Caco-2 (cell line): ENCODE results near the gene ATP13A4. TPM values are rescaled to one million over a fixed set of nuclear protein-coding genes. Genes with fewer than 3 reads are reported as not detected.

Source experiments
- BruUV-seq: library from RNA; stranded (reverse); fragments of 400-500 nt; replicated peaks from 2 replicates; lab custom pipeline; 2021; lab: Mats Ljungman, UMichigan
- CTCF ChIA-PET: fragments of 300-600 bp; sonication (Branson Sonifier 250); formaldehyde crosslinking; loops from one replicate; lab custom pipeline; 2022; ENCODE audit warnings: antibody characterized with exemption; lab: Charles Lee
- POLR2A ChIA-PET: fragments of 300-600 bp; sonication (Branson Sonifier 250); formaldehyde crosslinking; loops from one replicate; lab custom pipeline; 2022; ENCODE audit warnings: antibody characterized with exemption; lab: Charles Lee
- DNase-seq, 2 experiments: peaks; one replicate each; pipeline versions ENCODE4 v3.0.0 to v3.0.0-alpha.2; 2020 to 2022
- H3K27me3 ChIP-seq: replicated peaks from 2 replicates; pipeline ENCODE4 v1.6.0; 2011; ENCODE audit warnings: low read length; ENCODE audit not compliant: control insufficient read depth, insufficient read depth
- H3K36me3 ChIP-seq: 2 replicates; pipeline ENCODE4 v1.5.1; 2011; ENCODE audit warnings: low read length; ENCODE audit not compliant: control insufficient read depth, insufficient read depth
- H3K4me1 ChIP-seq: fragments of 250-450 bp; sonication (Bioruptor Pico); 2 replicates; pipeline ENCODE4 v1.5.1; 2020; ENCODE audit warnings: mild to moderate bottlenecking
- H3K4me3 ChIP-seq: 2 replicates; pipeline ENCODE4 v1.5.1; 2011; ENCODE audit warnings: low read depth, mild to moderate bottlenecking, control low read depth, low read length
- H3K9me3 ChIP-seq: fragments of 250-450 bp; sonication (Bioruptor Pico); 2 replicates; pipeline ENCODE4 v1.5.1; 2020; ENCODE audit warnings: mild to moderate bottlenecking, moderate library complexity
- H3K27ac Mint-ChIP-seq: one replicate; pipeline ENCODE4 v1.8.0; 2022; ENCODE audit warnings: mixed read lengths; ENCODE audit not compliant: unreplicated experiment
- H3K27me3 Mint-ChIP-seq: one replicate; pipeline ENCODE4 v1.8.0; 2022; ENCODE audit warnings: mixed read lengths; ENCODE audit not compliant: insufficient read depth, unreplicated experiment
- H3K36me3 Mint-ChIP-seq: one replicate; pipeline ENCODE4 v1.8.0; 2022; ENCODE audit warnings: mild to moderate bottlenecking, mixed read lengths; ENCODE audit not compliant: insufficient read depth, unreplicated experiment
- H3K4me1 Mint-ChIP-seq: one replicate; pipeline ENCODE4 v1.8.0; 2022; ENCODE audit warnings: low read depth, mixed read lengths; ENCODE audit not compliant: unreplicated experiment
- H3K4me3 Mint-ChIP-seq: one replicate; pipeline ENCODE4 v1.8.0; 2022; ENCODE audit warnings: mild to moderate bottlenecking, moderate library complexity, mixed read lengths; ENCODE audit not compliant: unreplicated experiment
- H3K9me3 Mint-ChIP-seq: one replicate; pipeline ENCODE4 v1.8.0; 2022; ENCODE audit warnings: mixed read lengths; ENCODE audit not compliant: unreplicated experiment
- intact Hi-C: fragments of 100-400 bp; cut with micrococcal nuclease; formaldehyde crosslinking; loops from one replicate; pipeline ENCODE4 v1.10.0; 2022; ENCODE audit not compliant: unreplicated experiment
- total RNA-seq: library from RNA; stranded (reverse); gene quantifications from 2 replicates; pipeline ENCODE4 v1.2.3, GENCODE V29; 2022
- TF ChIP-seq, protein P1 (sequence below), 2 experiments: fragments of 200-600 bp in 1 of 2; IDR thresholded peaks; 1 replicate in 1 of 2; 2 replicates in 1 of 2; pipeline versions ENCODE4 v1.5.1 to v1.8.0; 2011 to 2022; ENCODE audit warnings: antibody characterized with exemption in 1 of 2, control low read depth in 1 of 2, inconsistent platforms in 1 of 2, low read depth in 1 of 2, low read length in 1 of 2, mild to moderate bottlenecking in 1 of 2, moderate library complexity in 1 of 2; ENCODE audit not compliant: insufficient read depth in 1 of 2, severe bottlenecking in 1 of 2, unreplicated experiment in 1 of 2

Gene ATP13A4
- total RNA-seq, 1 experiment from 2014 or later: 1.4 TPM

DNA sequence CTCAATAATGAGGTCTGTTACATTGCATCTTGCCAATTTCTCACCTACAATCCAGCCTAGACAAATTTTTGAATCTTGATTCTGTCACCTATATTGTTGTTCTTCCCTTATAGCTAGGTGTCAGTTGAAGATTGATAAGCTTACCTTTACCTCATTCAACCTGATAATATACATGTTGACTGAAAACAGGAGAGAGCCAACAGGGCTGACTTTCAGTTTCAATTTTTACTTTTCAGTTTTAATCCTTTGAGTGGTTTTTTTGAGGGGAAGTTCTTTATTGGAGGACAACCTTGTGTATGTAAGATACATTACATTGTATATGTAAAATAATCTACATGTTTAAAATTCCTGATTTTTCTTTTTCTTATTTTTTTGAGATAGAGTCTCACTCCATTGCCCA, 181.9 kb downstream of the ATP13A4 start:
- no peaks in the 10 kb centered on the region for H3K4me1 ChIP-seq
- Mint-ChIP-seq H3K27ac (no peak overlapping the region), H3K9me3 (no peaks in the 10 kb centered on the region), H3K36me3 (no peaks in the 10 kb centered on the region), H3K27me3 (peaks cover 3% of the 10 kb centered on the region), H3K4me1 (no peaks in the 10 kb centered on the region), H3K4me3 (no peak overlapping the region)
- no peak for DNase-seq
- intact Hi-C loops: no loop called here
- H3K4me3 ChIP-seq: no peak overlapping the region
- ChIA-PET POLR2A (no interaction called here), CTCF (no interaction called here)
- no peaks in the 10 kb centered on the region for H3K9me3 ChIP-seq
- TF ChIP-seq, protein P1, sequence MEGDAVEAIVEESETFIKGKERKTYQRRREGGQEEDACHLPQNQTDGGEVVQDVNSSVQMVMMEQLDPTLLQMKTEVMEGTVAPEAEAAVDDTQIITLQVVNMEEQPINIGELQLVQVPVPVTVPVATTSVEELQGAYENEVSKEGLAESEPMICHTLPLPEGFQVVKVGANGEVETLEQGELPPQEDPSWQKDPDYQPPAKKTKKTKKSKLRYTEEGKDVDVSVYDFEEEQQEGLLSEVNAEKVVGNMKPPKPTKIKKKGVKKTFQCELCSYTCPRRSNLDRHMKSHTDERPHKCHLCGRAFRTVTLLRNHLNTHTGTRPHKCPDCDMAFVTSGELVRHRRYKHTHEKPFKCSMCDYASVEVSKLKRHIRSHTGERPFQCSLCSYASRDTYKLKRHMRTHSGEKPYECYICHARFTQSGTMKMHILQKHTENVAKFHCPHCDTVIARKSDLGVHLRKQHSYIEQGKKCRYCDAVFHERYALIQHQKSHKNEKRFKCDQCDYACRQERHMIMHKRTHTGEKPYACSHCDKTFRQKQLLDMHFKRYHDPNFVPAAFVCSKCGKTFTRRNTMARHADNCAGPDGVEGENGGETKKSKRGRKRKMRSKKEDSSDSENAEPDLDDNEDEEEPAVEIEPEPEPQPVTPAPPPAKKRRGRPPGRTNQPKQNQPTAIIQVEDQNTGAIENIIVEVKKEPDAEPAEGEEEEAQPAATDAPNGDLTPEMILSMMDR (IDR thresholded peaks at IDR 0.05; ENCODE audit: insufficient read depth in 1 of 2, low read depth in 1 of 2, low read length in 1 of 2, severe bottlenecking in 1 of 2, unreplicated experiment in 1 of 2): no peak
- no TSS peak for BruUV-seq
- no peaks in the 10 kb centered on the region for H3K27me3 ChIP-seq
- H3K36me3 ChIP-seq: no peaks in the 10 kb centered on the region

DNA sequence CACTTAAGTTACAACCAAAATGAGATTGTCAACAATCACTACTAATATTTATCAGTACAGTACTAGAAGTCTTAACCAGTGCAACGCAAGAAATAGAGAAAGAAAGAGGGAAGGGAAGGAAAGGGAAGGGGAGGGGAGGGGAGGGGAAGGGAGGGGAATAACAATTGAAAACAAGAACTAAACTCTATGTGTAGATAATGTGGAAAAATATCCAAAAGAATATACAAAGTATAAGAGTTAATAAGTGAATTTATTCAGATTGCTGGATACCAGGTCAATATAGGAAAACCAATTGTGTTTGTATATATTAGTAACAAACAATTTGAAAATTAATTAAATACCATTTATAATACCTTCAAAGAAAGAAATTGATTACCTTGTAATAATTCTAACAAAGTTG, 186.8 kb downstream of the ATP13A4 start:
- no peaks in the 10 kb centered on the region for H3K4me1 Mint-ChIP-seq
- intact Hi-C loops: no loop called here
- ChIA-PET CTCF (no interaction called here), POLR2A (no interaction called here)
- no peak overlapping the region for H3K4me3 Mint-ChIP-seq
- Histone ChIP-seq H3K36me3 (no peaks in the 10 kb centered on the region), H3K9me3 (no peaks in the 10 kb centered on the region), H3K27me3 (no peaks in the 10 kb centered on the region; the same call in 1 of the 2 replicates), H3K4me1 (no peaks in the 10 kb centered on the region), H3K4me3 (no peak overlapping the region)
- H3K9me3 Mint-ChIP-seq: no peaks in the 10 kb centered on the region
- TF ChIP-seq, protein P1 (IDR thresholded peaks at IDR 0.05; ENCODE audit: insufficient read depth in 1 of 2, low read depth in 1 of 2, low read length in 1 of 2, severe bottlenecking in 1 of 2, unreplicated experiment in 1 of 2): no peak
- no peaks in the 10 kb centered on the region for H3K36me3 Mint-ChIP-seq
- no peak for DNase-seq
- BruUV-seq: no TSS peak
- H3K27me3 Mint-ChIP-seq: peaks cover 6% of the 10 kb centered on the region
- H3K27ac Mint-ChIP-seq: no peak overlapping the region

DNA sequence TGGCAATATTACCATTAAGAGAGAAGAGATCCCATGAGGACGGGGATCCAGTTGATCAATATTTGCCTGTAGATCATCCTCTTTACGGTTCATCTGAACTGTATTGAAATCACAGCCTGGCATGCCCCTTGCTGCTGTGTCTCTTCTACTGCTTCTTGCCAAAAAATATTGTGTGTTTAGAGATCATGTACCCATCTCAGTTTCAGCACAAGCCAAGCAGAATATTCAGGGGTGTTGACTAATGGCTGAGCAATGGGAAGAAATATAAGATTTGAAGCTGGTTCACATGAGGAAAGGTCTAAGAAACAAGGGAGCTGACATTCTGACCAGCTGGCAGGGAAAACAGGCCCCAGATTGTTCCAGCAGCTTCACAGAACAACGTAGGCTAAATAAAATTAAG, 197.4 kb downstream of the ATP13A4 start:
- intact Hi-C loops: no loop called here
- Mint-ChIP-seq H3K36me3 (no peaks in the 10 kb centered on the region), H3K9me3 (no peaks in the 10 kb centered on the region), H3K27me3 (no peaks in the 10 kb centered on the region), H3K4me3 (no peak overlapping the region), H3K27ac (no peak overlapping the region), H3K4me1 (no peaks in the 10 kb centered on the region)
- Histone ChIP-seq H3K4me1 (no peaks in the 10 kb centered on the region), H3K36me3 (no peaks in the 10 kb centered on the region), H3K4me3 (no peak overlapping the region), H3K9me3 (no peaks in the 10 kb centered on the region), H3K27me3 (no peaks in the 10 kb centered on the region)
- no peak for DNase-seq
- POLR2A ChIA-PET: no interaction called here
- no TSS peak for BruUV-seq
- TF ChIP-seq, protein P1 (IDR thresholded peaks at IDR 0.05; ENCODE audit: insufficient read depth in 1 of 2, low read depth in 1 of 2, low read length in 1 of 2, severe bottlenecking in 1 of 2, unreplicated experiment in 1 of 2): no peak
- CTCF ChIA-PET: no interaction called here
